Measurements from ENCODE around the gene S1PR4. TPM values are rescaled to one million over a fixed set of nuclear protein-coding genes. Genes with fewer than 3 reads are reported as not detected.
"Not testable (repeated sequence)": the region's sequence is repeated elsewhere in the genome, so short reads cannot be mapped to it uniquely, and the experiment has no call there.

S1PR4 gene
- total RNA-seq, 4 donors from 2014 or later: 0.87 to 3.4 (median 0.97) TPM

DNA sequence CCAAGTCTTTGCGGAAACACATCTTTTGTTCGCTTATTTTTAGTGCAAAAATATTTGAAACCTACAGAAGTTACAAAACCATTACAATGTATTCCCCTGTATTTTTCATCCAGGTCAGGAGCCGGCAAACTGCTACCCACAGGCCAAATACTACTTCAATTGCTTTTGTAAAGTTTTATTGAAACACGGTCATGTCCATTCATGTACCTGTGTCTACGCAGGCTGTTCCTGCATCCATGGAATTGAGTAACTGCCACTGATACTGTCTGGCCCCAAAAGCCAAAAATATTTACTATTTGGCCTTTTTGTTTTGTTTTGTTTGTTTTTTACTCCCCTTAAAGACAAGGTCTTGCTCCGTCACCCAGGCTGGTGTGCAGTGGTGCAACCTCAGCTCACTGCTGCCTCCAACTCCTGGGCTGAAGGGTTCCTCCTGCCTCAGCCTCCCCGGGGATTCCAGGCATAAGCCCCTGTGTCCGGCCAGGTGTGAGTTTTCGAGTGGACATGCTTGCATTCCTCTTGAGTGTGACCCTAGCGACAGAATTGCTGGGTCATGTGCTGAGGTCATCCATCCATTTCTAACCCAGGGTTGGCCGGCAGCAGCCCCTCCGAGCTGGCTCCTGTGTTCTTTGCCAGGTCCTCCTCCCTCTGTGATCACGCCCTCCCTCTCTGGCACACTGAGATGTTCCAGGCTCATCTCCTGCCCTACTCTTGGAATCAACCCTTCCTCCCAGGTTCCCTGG lies 10.9 kb upstream of the S1PR4 start:
- Histone ChIP-seq H3K4me1 (no peaks in the 10 kb centered on the region), H3K4me3 (no peak overlapping the region), H3K9me3 (no peaks in the 10 kb centered on the region), H3K27ac (no peak overlapping the region), H3K36me3 (no peaks in the 10 kb centered on the region), H3K27me3 (no peaks in the 10 kb centered on the region)
- intact Hi-C loops (cut with DNase I; ENCODE audit: low total_unique reads) (no loop called here), in situ Hi-C loops (cut with MboI; ENCODE audit: low sequenced_read_pairs in 4 of 4) (loop anchor here in 3 of 4 donors (10.0 to 25.0 kb wide), 3 partner anchors 205 to 283 kb away; no protein-coding TSS in a partner anchor)
- ATAC-seq: no peak
- no peak for TF ChIP-seq POLR2A (IDR thresholded peaks at IDR 0.05)
- TF ChIP-seq, protein P1, sequence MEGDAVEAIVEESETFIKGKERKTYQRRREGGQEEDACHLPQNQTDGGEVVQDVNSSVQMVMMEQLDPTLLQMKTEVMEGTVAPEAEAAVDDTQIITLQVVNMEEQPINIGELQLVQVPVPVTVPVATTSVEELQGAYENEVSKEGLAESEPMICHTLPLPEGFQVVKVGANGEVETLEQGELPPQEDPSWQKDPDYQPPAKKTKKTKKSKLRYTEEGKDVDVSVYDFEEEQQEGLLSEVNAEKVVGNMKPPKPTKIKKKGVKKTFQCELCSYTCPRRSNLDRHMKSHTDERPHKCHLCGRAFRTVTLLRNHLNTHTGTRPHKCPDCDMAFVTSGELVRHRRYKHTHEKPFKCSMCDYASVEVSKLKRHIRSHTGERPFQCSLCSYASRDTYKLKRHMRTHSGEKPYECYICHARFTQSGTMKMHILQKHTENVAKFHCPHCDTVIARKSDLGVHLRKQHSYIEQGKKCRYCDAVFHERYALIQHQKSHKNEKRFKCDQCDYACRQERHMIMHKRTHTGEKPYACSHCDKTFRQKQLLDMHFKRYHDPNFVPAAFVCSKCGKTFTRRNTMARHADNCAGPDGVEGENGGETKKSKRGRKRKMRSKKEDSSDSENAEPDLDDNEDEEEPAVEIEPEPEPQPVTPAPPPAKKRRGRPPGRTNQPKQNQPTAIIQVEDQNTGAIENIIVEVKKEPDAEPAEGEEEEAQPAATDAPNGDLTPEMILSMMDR (IDR thresholded peaks at IDR 0.05 in 4 of 5, conservative IDR thresholded peaks at IDR 0.05 in 1 of 5): no peak
- DNase-seq: no peak

DNA sequence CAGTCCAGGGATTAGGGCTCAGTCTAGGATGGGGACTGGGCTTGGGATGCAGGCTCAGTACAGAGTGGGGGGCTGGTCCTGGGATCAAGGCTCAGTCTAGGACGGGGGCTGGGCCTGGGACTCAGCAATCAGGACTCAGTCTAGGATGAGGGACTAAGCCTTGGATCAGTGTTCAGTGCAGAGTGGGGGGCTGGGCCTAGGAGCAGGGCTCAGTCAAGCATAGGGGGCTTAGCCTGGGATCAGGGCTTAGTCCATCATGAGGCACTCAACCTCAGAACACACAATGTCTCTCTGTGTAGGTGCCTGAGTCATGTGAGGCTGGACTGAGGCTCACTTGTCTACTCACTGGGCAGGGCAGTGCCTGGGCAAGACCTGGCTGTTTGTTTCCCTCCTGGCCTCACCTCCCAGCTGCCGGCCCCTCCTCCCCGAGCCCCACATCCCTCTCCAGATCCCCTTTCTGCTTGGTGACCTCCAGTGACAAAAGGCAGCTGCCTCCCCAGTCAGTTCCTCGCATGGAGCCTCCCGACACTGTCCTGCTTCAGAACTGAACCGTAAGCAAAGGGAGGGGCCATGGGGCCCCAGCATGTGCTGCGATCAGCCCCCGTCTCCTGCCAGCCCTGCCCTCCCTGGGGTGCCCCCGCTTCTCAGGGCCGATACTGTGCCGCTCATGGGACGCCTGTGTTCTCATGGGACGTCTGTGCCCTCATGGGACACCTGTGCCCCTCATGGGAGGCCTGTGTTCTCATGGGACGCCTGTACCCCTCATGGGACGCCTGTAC lies 6.5 kb upstream of the S1PR4 start:
- no peaks in the 10 kb centered on the region for H3K4me1 ChIP-seq
- H3K4me3 ChIP-seq: no peak overlapping the region
- H3K27ac ChIP-seq: no peak overlapping the region
- no peaks in the 10 kb centered on the region for H3K36me3 ChIP-seq
- H3K27me3 ChIP-seq: no peaks in the 10 kb centered on the region
- no peak for ATAC-seq
- in situ Hi-C loops (cut with MboI; ENCODE audit: low sequenced_read_pairs in 4 of 4) (loop anchor here in 1 of 4 donors (25.0 kb wide), 1 partner anchor 210 kb away; no protein-coding TSS in a partner anchor), intact Hi-C loops (cut with DNase I; ENCODE audit: low total_unique reads) (no loop called here)
- no peak for DNase-seq
- H3K9me3 ChIP-seq: no peaks in the 10 kb centered on the region
- TF ChIP-seq, protein P1 (IDR thresholded peaks at IDR 0.05 in 4 of 5, conservative IDR thresholded peaks at IDR 0.05 in 1 of 5): no peak
- TF ChIP-seq POLR2A (IDR thresholded peaks at IDR 0.05): no peak

DNA sequence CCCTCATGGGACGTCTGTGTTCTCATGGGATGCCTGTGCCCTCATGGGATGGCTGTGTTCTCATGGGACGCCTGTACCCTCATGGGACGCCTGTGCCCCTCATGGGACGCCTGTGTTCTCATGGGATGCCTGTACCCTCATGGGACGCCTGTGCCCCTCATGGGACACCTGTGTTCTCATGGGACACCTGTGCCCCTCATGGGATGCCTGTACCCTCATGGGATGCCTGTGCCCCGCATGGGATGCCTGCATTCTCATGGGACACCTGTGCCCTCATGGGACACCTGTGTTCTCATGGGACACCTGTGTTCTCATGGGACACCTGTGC lies 5.9 kb upstream of the S1PR4 start:
- H3K9me3 ChIP-seq; H3K27ac ChIP-seq; ATAC-seq; H3K36me3 ChIP-seq; H3K27me3 ChIP-seq; H3K4me1 ChIP-seq; H3K4me3 ChIP-seq; DNase-seq; intact Hi-C loops (cut with DNase I; ENCODE audit: low total_unique reads): not testable (repeated sequence)
- in situ Hi-C loops (cut with MboI; ENCODE audit: low sequenced_read_pairs in 4 of 4): loop anchor here in 1 of 4 donors (25.0 kb wide), 1 partner anchor 210 kb away; no protein-coding TSS in a partner anchor

DNA sequence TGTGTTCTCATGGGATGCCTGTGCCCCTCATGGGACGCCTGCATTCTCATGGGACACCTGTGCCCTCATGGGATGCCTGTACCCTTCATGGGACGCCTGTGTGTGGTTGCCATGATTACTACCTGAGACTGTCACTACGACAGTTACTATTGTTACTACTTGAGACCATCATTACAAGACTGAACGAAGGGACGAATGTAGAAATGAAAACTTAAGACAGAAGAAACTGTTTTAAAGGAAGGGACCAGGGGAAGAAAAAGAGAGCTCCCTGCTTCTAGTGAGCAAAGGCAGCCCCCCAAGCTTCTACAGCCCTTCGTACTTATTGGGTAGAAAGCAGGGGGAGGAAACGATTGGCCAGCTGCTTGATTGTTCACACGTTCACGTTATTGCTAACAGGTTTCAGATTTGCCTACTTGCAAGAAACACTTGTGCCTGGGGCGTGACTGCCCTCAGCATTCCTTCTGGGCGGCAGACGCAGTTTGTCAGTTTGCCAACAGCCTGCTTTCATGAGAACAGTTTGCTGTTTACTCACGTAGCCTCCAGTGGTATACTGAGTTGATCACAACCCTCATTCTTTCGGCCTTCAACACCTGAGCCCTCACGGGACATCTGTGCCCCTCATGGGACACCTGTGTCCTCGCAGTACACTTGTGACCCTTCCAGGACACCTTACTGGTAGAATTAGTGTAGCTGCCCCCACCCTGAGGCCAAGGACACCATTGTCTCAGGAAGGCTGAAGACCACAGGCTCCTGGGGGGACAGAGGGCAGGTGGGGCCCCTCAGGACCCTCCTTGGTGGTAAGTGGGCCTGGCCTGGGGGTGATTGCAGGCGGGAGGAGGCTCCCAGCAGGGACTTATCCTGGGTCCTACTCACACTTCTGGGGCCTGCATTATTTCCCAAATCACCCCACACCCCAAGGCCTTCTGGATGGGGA lies 2.5 kb upstream of the S1PR4 start:
- Histone ChIP-seq H3K36me3 (no peaks in the 10 kb centered on the region), H3K4me3 (no peak overlapping the region), H3K27ac (no peak overlapping the region), H3K4me1 (no peaks in the 10 kb centered on the region), H3K27me3 (no peaks in the 10 kb centered on the region), H3K9me3 (no peaks in the 10 kb centered on the region)
- ATAC-seq (no peak), DNase-seq (no peak)
- intact Hi-C loops (cut with DNase I; ENCODE audit: low total_unique reads) (no loop called here), in situ Hi-C loops (cut with MboI; ENCODE audit: low sequenced_read_pairs in 4 of 4) (no loop called here)
- TF ChIP-seq, protein P1 (IDR thresholded peaks at IDR 0.05 in 4 of 5, conservative IDR thresholded peaks at IDR 0.05 in 1 of 5): no peak
